Sigmoid colon (tissue), 4 donors: ENCODE data around the gene RNASET2.

ENCODE experiments used
- CTCF ChIP-seq, 4 experiments: fragments of 450-650 bp in 3 of 4; fragments of 200-600 bp in 1 of 4; IDR thresholded peaks; one replicate each; pipeline ENCODE4 v1.5.1; 2016 to 2019; ENCODE audit warnings: antibody characterized with exemption in 4 of 4, mild to moderate bottlenecking in 3 of 4, moderate library complexity in 2 of 4
- EP300 ChIP-seq, 4 donors: sonication (generic); formaldehyde crosslinking; IDR thresholded peaks; one replicate each; pipeline ENCODE4 v1.6.1; 2017; ENCODE audit warnings: antibody characterized with exemption in 4 of 4
- POLR2AphosphoS5 ChIP-seq, 4 donors: sonication (generic); formaldehyde crosslinking; IDR thresholded peaks; one replicate each; pipeline ENCODE4 v1.6.1; 2017; ENCODE audit warnings: antibody characterized with exemption in 4 of 4

- TF ChIP-seq EP300 (IDR thresholded peaks at IDR 0.05), result no peak
- TF ChIP-seq CTCF (IDR thresholded peaks at IDR 0.05), result no peak
- no peak for TF ChIP-seq POLR2AphosphoS5 (IDR thresholded peaks at IDR 0.05)
Measured at GRCh38 chr6:166911248-166911677, 45.1 kb downstream of the RNASET2 start.
